GM18909 (cell line): Measurements from ENCODE around the gene HHAT.

ENCODE experiments used
- ATAC-seq: cut with Tn5 transposase; IDR thresholded peaks from one replicate; pipeline ENCODE4 v1.9.1; 2021; ENCODE audit warnings: mild to moderate bottlenecking; ENCODE audit not compliant: unreplicated experiment, poor library complexity

Gene HHAT

GRCh38 chr1:210621712-210622111 is 293.0 kb downstream of the HHAT start:
- ATAC-seq, result no peak

DNA sequence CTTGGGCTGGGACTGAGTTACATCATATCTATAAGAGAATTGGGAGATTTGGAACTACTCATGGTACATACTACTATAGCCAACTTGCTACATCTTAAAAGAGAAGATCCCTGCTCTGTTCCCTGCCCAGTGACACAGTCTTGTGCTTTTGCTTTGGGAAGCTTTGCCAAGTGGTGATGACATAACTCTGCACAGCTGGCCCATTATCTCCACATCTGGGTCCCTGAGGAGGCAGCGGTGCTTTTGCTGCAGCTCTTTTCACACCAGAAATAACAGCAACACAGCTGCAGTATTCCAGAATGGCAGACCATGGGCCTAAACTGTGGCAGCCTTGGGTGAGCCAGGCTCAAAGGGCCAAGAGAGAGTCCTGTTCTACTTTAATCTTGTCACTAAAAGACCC is 296.0 kb downstream of the HHAT start:
- ATAC-seq, result no peak

GRCh38 chr1:210625715-210626114 is 297.0 kb downstream of the HHAT start:
- no peak for ATAC-seq

- ATAC-seq, result no peak
These were observed 297.6 kb downstream of the HHAT start for GRCh38 chr1:210626341-210626740.

- ATAC-seq, result no peak
These were observed 299.1 kb downstream of the HHAT start for GRCh38 chr1:210627755-210628154.

GRCh38 chr1:210629276-210629675 is 300.6 kb downstream of the HHAT start:
- no peak for ATAC-seq

DNA sequence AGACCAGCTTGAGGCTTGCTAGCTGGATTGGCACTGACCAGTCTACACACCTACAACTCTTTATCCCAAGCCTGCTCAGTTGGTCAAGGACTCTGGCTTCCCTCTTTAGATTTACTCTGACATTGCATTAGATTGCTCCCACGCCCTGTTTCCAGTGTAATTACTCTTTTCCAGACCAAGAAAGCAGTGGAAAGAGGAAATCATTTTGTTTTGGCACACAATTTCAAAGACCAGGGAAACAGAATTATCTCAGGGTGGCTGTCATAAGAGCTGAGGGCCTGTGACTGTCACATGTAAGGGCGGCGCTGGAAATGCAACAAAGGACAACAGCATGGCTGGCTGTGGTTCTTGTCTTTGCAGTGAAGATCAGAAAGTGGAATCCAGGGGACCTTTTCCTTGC is 302.7 kb downstream of the HHAT start:
- no peak for ATAC-seq

- ATAC-seq, result no peak
These were observed 304.4 kb downstream of the HHAT start for GRCh38 chr1:210633140-210633539.

GRCh38 chr1:210633636-210634035 is 304.9 kb downstream of the HHAT start:
- ATAC-seq, result no peak

DNA sequence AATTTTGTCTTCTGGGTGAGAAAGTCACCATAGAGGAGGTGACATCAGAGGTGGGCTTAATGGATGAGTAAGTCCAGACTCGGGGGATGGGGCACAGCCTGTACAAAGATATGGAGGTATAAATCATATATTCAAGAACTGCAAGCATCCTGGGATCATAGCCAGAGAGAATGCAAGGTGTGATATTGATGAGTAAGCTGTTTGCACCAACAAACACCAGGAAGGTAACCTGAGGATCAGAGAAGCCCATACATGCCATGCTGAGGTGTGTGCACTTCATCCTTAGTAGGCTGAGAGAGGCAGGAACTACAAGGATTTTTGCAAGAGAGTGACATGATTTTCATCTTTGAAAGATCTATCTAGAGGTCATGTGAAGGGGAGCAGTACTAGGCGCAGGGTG is 306.4 kb downstream of the HHAT start:
- no peak for ATAC-seq

- no peak for ATAC-seq
These were observed 312.9 kb downstream of the HHAT start for GRCh38 chr1:210641582-210641981.

DNA sequence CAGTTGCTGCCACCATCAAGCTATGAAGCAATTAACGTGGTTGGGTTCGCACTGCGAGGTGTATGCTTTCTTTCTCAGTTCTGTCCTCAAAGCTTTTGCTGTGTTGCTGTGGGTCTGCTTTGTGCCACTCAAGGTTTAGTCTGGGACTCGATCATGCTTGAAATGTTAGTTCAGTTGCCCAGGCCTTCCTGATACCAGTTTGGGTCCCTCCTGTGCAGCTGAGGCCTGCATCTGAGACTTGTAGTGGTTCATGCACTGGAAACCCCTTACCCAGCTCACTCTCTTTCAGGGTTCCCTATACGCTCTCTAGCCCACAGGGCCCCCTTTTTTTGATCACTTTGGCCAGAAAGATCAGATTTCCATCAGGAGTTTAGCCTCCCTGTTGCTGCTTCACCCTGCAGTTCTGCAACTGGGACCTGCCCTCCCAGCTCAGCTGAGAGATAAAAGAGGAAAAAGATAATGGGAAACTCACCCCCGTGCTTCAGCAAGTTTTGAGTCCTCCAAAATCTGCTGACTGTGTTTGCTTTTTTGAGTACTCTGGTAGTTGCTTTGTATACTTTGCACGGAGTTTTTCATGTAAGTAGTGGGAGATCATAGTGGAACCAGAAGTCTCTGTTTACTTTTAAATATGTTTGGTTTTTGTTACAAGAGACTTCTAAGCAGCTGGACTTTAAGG is 317.0 kb downstream of the HHAT start:
- ATAC-seq, result no peak

GRCh38 chr1:210646258-210646616 is 317.5 kb downstream of the HHAT start:
- ATAC-seq, result no peak

DNA sequence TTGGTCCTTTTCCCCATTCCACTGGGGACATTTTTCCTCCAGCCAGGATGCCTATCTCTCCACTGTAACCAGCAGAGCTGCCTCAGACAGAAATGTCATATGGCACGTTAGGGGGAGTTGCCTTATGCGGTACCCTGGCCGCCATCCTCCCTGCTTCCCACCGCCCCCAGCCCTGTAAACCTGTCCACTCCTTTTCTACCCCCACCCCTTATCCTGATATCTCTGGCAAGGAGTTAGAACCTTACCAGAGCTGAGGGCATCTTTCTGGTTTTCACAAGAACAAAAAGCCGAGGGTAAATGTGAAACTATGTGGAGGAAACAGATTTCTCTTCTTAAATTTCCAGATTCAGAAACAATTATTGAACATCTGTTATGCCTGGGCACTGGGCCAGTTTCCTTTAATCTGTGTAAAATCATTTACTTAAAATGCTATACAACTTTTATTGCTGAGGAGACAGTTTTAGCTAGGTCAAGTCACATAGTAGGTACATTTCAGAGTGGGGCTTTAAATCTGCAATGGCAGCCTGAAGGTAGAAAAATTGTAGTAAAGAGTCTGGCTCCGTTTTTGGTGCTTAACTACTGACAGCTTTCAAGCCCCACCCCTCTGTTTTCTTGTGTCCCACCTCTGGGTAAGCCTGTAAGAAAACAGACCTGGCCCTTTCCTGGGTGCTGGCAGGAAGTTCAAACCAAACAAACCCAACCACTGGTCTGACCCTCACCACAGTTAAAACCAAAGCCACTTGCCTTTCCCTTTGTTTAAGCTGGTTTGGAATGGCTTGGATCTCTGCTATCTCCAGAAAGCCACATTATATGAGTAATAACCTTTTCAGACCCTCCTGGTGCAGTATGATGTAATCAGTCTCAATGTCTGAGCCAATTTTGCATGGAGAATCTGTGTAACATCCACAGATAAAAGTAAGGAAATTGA is 319.0 kb downstream of the HHAT start:
- no peak for ATAC-seq

- ATAC-seq, result no peak
These were observed 320.0 kb downstream of the HHAT start for GRCh38 chr1:210648588-210649269.

DNA sequence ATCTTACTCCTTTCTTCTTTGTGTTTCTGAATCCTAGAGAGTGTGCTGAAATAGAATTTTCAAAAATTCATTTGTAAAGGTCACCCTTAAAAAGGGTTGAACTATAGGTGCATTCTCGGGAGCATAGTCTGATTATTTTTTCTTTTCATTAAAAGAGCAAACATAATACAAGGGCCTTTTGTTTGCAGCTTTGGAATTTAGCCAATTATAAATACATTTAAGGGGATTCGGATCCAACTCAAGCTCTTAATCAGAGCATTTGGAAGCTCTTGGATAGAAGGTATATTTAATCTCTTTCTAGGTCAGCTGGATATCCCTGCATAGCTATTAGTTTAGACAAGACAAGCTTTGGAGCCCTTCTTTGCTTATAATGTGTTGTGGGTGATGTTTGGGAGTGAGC is 321.7 kb downstream of the HHAT start:
- no peak for ATAC-seq

DNA sequence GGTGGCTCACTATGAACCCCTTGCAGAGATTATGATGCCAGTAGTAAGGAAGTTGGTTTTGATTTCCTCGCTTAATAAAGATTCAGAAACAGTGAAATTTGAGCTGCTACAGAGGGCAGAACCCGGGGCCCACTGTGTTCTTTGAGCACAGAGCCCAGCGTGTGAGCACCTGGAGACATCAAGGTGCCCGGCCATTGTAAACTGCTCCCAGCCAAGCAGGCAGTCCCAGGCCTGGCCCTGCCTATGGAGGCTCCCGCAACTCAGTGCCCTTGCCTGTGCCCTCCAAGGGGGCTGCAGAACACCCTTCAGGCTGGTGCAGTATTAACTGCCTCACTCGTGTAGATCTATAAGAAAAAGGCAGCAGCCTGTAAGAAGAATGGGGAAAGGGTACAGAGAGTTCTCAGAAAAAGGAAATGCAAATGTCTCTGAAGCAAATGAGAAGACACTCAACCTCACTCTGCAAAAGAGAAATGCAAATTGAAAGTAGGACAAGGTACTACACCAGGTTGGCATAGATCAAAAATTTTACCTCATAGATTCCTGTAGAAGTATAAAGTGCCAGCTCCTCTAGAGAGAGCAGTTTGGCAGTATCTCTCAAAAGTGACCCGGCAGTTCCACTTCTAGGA is 323.7 kb downstream of the HHAT start:
- ATAC-seq, result no peak

DNA sequence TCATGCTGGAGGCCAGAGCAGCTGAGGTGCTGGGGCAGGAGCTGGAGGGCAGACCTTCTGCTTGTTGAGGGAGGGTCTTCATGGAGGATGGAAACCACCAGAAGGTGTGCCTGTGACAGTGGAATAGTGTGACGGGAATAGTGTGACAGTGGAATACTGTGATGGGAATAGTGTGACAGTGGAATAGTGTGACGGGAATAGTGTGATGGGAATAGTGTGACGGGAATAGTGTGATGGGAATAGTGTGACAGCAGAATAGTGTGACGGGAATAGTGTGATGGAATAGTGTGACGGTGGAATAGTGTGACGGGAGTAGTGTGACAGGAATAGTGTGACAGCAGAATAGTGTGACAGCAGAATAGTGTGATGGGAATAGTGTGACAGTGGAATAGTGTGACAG is 325.1 kb downstream of the HHAT start:
- ATAC-seq, result no peak

- ATAC-seq, result no peak
These were observed 325.7 kb downstream of the HHAT start for GRCh38 chr1:210654176-210654981.

DNA sequence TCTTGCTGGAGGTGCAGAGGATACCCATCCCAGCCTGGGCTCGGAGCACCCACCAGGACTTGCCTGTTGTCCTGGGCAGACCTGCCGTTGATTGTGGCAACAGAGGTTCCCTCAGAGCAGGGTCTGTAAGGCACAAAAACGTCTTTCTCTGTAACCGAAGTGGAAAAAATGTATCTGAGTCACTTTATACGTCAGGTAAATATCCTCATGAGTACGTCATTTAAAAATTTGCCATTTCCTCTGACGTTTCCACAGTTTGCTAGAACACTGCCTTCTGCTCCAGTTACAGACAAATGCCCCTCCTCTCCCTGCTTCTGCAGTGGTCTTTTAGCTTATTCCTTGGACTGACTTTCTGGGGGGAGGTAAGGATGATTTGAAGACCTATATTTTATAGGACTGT is 326.8 kb downstream of the HHAT start:
- no peak for ATAC-seq
